Renal pelvis (tissue), 4 donors: ENCODE data around the gene ADM2. TPM values are rescaled to one million over a fixed set of nuclear protein-coding genes. Genes with fewer than 3 reads are reported as not detected.
"Not testable (repeated sequence)": the region's sequence is repeated elsewhere in the genome, so short reads cannot be mapped to it uniquely, and the experiment has no call there.

Experiments used
- DNase-seq: peaks from one replicate; pipeline ENCODE4 v3.0.0-alpha.2; 2013
- polyA plus RNA-seq, 3 donors: library from polyadenylated mRNA; unstranded; fragments of 120-200 nt; gene quantifications; one replicate each; pipeline ENCODE4 v1.2.1, GENCODE V29; 2013; ENCODE audit not compliant: insufficient read length in 3 of 3

ADM2 gene
- polyA plus RNA-seq, 3 donors: 4.4 to 6.0 (median 5.7) TPM

GRCh38 chr22:50505276-50505775 lies 24.0 kb downstream of the ADM2 start:
- no peak for DNase-seq

- no peak for DNase-seq
Measured at GRCh38 chr22:50505776-50506610, 24.6 kb downstream of the ADM2 start.

GRCh38 chr22:50506611-50507420 lies 25.5 kb downstream of the ADM2 start:
- no peak for DNase-seq

- DNase-seq: no peak
Measured at GRCh38 chr22:50507421-50507990, 26.2 kb downstream of the ADM2 start, which contains the start of gene LMF2. TSS of gene LMF2 (minus strand) at chr22:50507702. CDS start at chr22:50507675, 27 bp downstream.

- DNase-seq: peak; percentile 98
Measured at GRCh38 chr22:50507991-50508884, 26.9 kb downstream of the ADM2 start, which contains the start of gene NCAPH2. TSS of gene NCAPH2 (plus strand) at chr22:50508224. CDS start at chr22:50508338, 114 bp downstream.

- DNase-seq: no peak
Measured at GRCh38 chr22:50508897-50509296, 27.6 kb downstream of the ADM2 start.

- DNase-seq: no peak
Measured at GRCh38 chr22:50513175-50513574, 31.8 kb downstream of the ADM2 start.

GRCh38 chr22:50516068-50516467 lies 34.7 kb downstream of the ADM2 start:
- no peak for DNase-seq

GRCh38 chr22:50516891-50517290 lies 35.5 kb downstream of the ADM2 start:
- no peak for DNase-seq

GRCh38 chr22:50517495-50518260 lies 36.3 kb downstream of the ADM2 start:
- DNase-seq: no peak

- no peak for DNase-seq
Measured at GRCh38 chr22:50518606-50519005, 37.3 kb downstream of the ADM2 start.

GRCh38 chr22:50519151-50519550 lies 37.8 kb downstream of the ADM2 start:
- no peak for DNase-seq

GRCh38 chr22:50520184-50520583 lies 38.8 kb downstream of the ADM2 start:
- DNase-seq: not testable (repeated sequence)

- DNase-seq: no peak
Measured at GRCh38 chr22:50520826-50521453, 39.6 kb downstream of the ADM2 start.

- no peak for DNase-seq
Measured at GRCh38 chr22:50521710-50522109, 40.4 kb downstream of the ADM2 start.

GRCh38 chr22:50522208-50522805 lies 41.0 kb downstream of the ADM2 start:
- no peak for DNase-seq

- no peak for DNase-seq
Measured at GRCh38 chr22:50522806-50523438, 41.6 kb downstream of the ADM2 start.

GRCh38 chr22:50523458-50523805 lies 42.1 kb downstream of the ADM2 start:
- DNase-seq: no peak
